Mesenchymal stem cell (in vitro differentiated cells and primary cell): ENCODE data around the gene FKBP15.

Experiments used
- DNase-seq: peaks from one replicate; pipeline ENCODE4 v3.0.0-alpha.2; 2013
- H2AFZ ChIP-seq: one replicate; pipeline ENCODE4 v1.6.1; 2013; ENCODE audit warnings: low read depth, mild to moderate bottlenecking, control low read depth, inconsistent platforms, low read length, moderate library complexity
- H2AK5ac ChIP-seq: 2 replicates; pipeline ENCODE4 v1.6.1; 2013; ENCODE audit warnings: low read length, moderate library complexity, mild to moderate bottlenecking, inconsistent platforms; ENCODE audit not compliant: severe bottlenecking
- H2BK120ac ChIP-seq: one replicate; pipeline ENCODE4 v1.6.1; 2013; ENCODE audit warnings: low read depth, mild to moderate bottlenecking, inconsistent platforms, low read length, moderate library complexity
- H2BK12ac ChIP-seq, 2 experiments: one replicate each; pipeline ENCODE4 v1.6.1; 2013; ENCODE audit warnings: inconsistent platforms in 2 of 2, low read length in 2 of 2, mild to moderate bottlenecking in 2 of 2, moderate library complexity in 2 of 2, control low read depth in 1 of 2
- H2BK15ac ChIP-seq: one replicate; pipeline ENCODE4 v1.6.1; 2013; ENCODE audit warnings: mild to moderate bottlenecking, low read depth, inconsistent platforms; ENCODE audit not compliant: poor library complexity, severe bottlenecking
- H2BK5ac ChIP-seq: 2 replicates; pipeline ENCODE4 v1.6.1; 2013; ENCODE audit warnings: low read depth, mild to moderate bottlenecking, low read length, control low read depth, inconsistent platforms; ENCODE audit not compliant: poor library complexity, severe bottlenecking
- H3K14ac ChIP-seq, 2 experiments: one replicate each; pipeline ENCODE4 v1.6.1; 2013; ENCODE audit warnings: inconsistent platforms in 2 of 2, low read length in 2 of 2, control low read depth in 1 of 2, mild to moderate bottlenecking in 1 of 2, moderate library complexity in 1 of 2
- H3K18ac ChIP-seq, 2 experiments: one replicate each; pipeline ENCODE4 v1.6.1; 2013; ENCODE audit warnings: inconsistent platforms in 2 of 2, low read length in 2 of 2, control low read depth in 1 of 2, low read depth in 1 of 2, mild to moderate bottlenecking in 1 of 2
- H3K23ac ChIP-seq, 2 experiments: one replicate each; pipeline ENCODE4 v1.6.1; 2013; ENCODE audit warnings: inconsistent platforms in 2 of 2, low read length in 2 of 2, mild to moderate bottlenecking in 2 of 2, moderate library complexity in 2 of 2, control low read depth in 1 of 2
- H3K27ac ChIP-seq: 2 replicates; pipeline ENCODE4 v1.5.1; 2013; ENCODE audit warnings: mild to moderate bottlenecking, moderate library complexity, low read length, control low read depth, inconsistent platforms; ENCODE audit not compliant: poor library complexity, severe bottlenecking
- H3K27me3 ChIP-seq, 2 experiments: 2 replicates each; pipeline versions ENCODE4 v1.6.1 to v1.7.0; 2013; ENCODE audit warnings: low read length in 2 of 2, mild to moderate bottlenecking in 2 of 2, moderate library complexity in 2 of 2, control low read depth in 1 of 2, inconsistent platforms in 1 of 2; ENCODE audit not compliant: control insufficient read depth in 1 of 2, insufficient read depth in 1 of 2
- H3K36me3 ChIP-seq, 2 experiments: 2 replicates each; pipeline versions ENCODE4 v1.6.1 to v1.7.0; 2013; ENCODE audit warnings: low read length in 2 of 2, control low read depth in 1 of 2, inconsistent platforms in 1 of 2, low read depth in 1 of 2, mild to moderate bottlenecking in 1 of 2; ENCODE audit not compliant: insufficient read depth in 2 of 2, control insufficient read depth in 1 of 2
- H3K4ac ChIP-seq, 2 experiments: one replicate each; pipeline ENCODE4 v1.6.1; 2013; ENCODE audit warnings: inconsistent platforms in 2 of 2, low read length in 2 of 2, mild to moderate bottlenecking in 2 of 2, moderate library complexity in 2 of 2, control low read depth in 1 of 2, low read depth in 1 of 2
- H3K4me1 ChIP-seq: 2 replicates; pipeline ENCODE4 v1.6.1; 2013; ENCODE audit warnings: low read depth, low read length, control low read depth; ENCODE audit not compliant: control insufficient read depth, insufficient read depth
- H3K4me2 ChIP-seq: 2 replicates; pipeline ENCODE4 v1.6.1; 2013; ENCODE audit warnings: low read length, mild to moderate bottlenecking, inconsistent platforms; ENCODE audit not compliant: poor library complexity, severe bottlenecking
- H3K4me3 ChIP-seq, 2 experiments: 2 replicates each; pipeline versions ENCODE4 v1.5.1 to v1.7.0; 2013; ENCODE audit warnings: low read length in 2 of 2, mild to moderate bottlenecking in 2 of 2, control low read depth in 1 of 2, low read depth in 1 of 2; ENCODE audit not compliant: insufficient read depth in 1 of 2
- H3K79me1 ChIP-seq: replicated peaks from 2 replicates; pipeline ENCODE4 v1.6.1; 2013; ENCODE audit warnings: mild to moderate bottlenecking, control low read depth, low read length, inconsistent platforms; ENCODE audit not compliant: poor library complexity, severe bottlenecking
- H3K9ac ChIP-seq: 2 replicates; pipeline ENCODE4 v1.7.0; 2013; ENCODE audit warnings: mild to moderate bottlenecking, low read length, moderate library complexity
- H3K9me3 ChIP-seq: 2 replicates; pipeline ENCODE4 v1.7.0; 2013; ENCODE audit warnings: mild to moderate bottlenecking, low read length; ENCODE audit not compliant: control insufficient read depth
- H4K8ac ChIP-seq: one replicate; pipeline ENCODE4 v1.6.1; 2013; ENCODE audit warnings: inconsistent platforms, mild to moderate bottlenecking, low read length, moderate library complexity
- H4K91ac ChIP-seq: one replicate; pipeline ENCODE4 v1.6.1; 2013; ENCODE audit warnings: mild to moderate bottlenecking, low read length, inconsistent platforms
- WGBS: methylation state at CpG from one replicate; pipeline ENCODE4 v1.1.7; 2013; ENCODE audit warnings: mixed read lengths; 5-methylcytosine and 5-hydroxymethylcytosine counted together

Gene FKBP15

GRCh38 chr9:113199683-113200329 lies 21.3 kb downstream of the FKBP15 start:
- no peak for DNase-seq
- H3K23ac ChIP-seq, result no peak overlapping the region
- no peaks in the 10 kb centered on the region for H3K9me3 ChIP-seq
- H3K4me1 ChIP-seq, result no peaks in the 10 kb centered on the region
- H2BK15ac ChIP-seq, result no peak overlapping the region
- no peak overlapping the region for H3K27ac ChIP-seq
- H2BK5ac ChIP-seq, result no peak overlapping the region
- H3K4ac ChIP-seq, result no peak overlapping the region
- 93% methylated on average over 4 of the region's 4 CpGs for WGBS
- no peak overlapping the region for H3K9ac ChIP-seq
- no peak overlapping the region for H2AK5ac ChIP-seq
- peaks cover 4% of the 10 kb centered on the region for H3K79me1 ChIP-seq
- no peak overlapping the region for H3K14ac ChIP-seq
- no peaks in the 10 kb centered on the region for H3K27me3 ChIP-seq
- no peak overlapping the region for H3K18ac ChIP-seq
- H3K4me2 ChIP-seq, result no peak overlapping the region
- no peak overlapping the region for H3K4me3 ChIP-seq
- no peak overlapping the region for H4K8ac ChIP-seq
- no peak overlapping the region for H2BK12ac ChIP-seq
- H3K36me3 ChIP-seq, result peaks cover 11 to 86% of the 10 kb centered on the region in 2 experiments
- H2AFZ ChIP-seq, result no peak overlapping the region
- H2BK120ac ChIP-seq, result no peak overlapping the region
- no peak overlapping the region for H4K91ac ChIP-seq

DNA sequence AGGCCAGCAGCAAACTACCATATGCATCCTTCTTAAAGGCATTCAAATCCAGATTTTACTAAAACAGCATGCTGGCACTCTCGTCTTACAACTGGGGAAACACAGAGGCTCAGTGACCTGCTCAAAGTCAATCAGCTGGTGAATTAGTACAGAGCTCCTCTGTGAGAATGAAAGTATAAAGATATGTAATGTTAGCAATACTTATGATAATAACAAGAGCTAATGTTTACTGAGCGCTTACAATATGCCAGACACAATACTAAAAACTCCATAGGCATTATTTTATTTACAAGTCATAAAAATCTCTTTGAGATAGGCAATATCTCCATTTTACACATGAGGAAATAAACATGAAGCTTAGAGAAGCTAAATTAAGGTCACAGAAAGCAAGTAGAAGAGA lies 28.6 kb downstream of the FKBP15 start:
- H3K79me1 ChIP-seq, result peaks cover 4% of the 10 kb centered on the region
- no peak overlapping the region for H4K8ac ChIP-seq
- no peaks in the 10 kb centered on the region for H3K9me3 ChIP-seq
- H3K23ac ChIP-seq, result no peak overlapping the region
- no peak overlapping the region for H3K4ac ChIP-seq
- no peak overlapping the region for H3K4me2 ChIP-seq
- no peak overlapping the region for H2BK120ac ChIP-seq
- no peaks in the 10 kb centered on the region for H3K27me3 ChIP-seq
- peak overlapping the region in 1 of 2 experiments; percentile 31 for H3K4me3 ChIP-seq
- 57% methylated on average over 1 of the region's 2 CpGs for WGBS
- peak overlapping the region; percentile 19 for H3K9ac ChIP-seq
- no peak overlapping the region for H2BK12ac ChIP-seq
- H2BK5ac ChIP-seq, result no peak overlapping the region
- H2BK15ac ChIP-seq, result no peak overlapping the region
- no peak for DNase-seq
- H3K36me3 ChIP-seq, result peaks cover 8 to 65% of the 10 kb centered on the region in 2 experiments
- H3K14ac ChIP-seq, result no peak overlapping the region
- no peak overlapping the region for H3K27ac ChIP-seq
- no peak overlapping the region for H2AFZ ChIP-seq
- H3K4me1 ChIP-seq, result peaks cover 5% of the 10 kb centered on the region
- H4K91ac ChIP-seq, result no peak overlapping the region
- no peak overlapping the region for H3K18ac ChIP-seq
- H2AK5ac ChIP-seq, result no peak overlapping the region

DNA sequence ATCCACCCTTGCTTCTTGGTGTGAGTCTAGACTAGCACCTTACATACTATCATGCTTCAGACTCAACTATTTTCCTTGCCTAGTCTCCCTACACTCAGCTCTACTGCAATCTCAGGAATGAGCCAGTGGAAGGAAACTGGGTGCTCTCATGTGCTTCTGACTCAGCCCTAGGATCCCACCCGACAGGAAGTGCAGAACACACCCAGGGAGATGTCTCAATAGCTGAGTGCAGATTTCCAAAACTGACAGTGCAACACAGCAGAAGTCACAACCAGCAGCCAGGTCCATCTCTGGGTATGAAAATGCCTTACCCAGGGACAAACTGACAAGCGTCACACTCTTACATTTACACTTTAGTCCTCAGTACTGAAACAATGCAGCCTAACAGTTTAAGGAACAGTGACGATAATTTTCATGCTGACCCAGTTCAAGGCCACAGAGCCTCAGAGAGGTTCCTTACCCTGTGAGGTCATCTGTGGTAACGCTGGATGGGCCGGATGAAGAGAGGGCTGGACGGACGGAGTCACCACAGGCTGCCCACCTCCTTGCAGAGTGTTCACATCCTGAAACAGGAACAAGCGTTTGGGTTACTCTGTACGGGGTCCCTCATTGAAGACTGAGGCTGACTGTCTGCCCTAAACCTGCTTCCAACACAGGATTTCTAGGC lies 33.0 kb downstream of the FKBP15 start:
- H2AFZ ChIP-seq, result no peak overlapping the region
- DNase-seq, result peak; percentile 96
- no peak overlapping the region for H2AK5ac ChIP-seq
- H2BK12ac ChIP-seq, result peak overlapping the region; percentile 28 to 67
- no peak overlapping the region for H3K4me2 ChIP-seq
- WGBS, result 14% methylated on average over 9 of the region's 9 CpGs
- H3K27ac ChIP-seq, result peak overlapping the region; percentile 63
- H3K23ac ChIP-seq, result no peak overlapping the region
- peaks cover 5% of the 10 kb centered on the region for H3K79me1 ChIP-seq
- H3K4me3 ChIP-seq, result peak overlapping the region in 1 of 2 experiments; percentile 80
- H3K9me3 ChIP-seq, result no peaks in the 10 kb centered on the region
- H4K91ac ChIP-seq, result peak overlapping the region; percentile 45
- no peak overlapping the region for H2BK5ac ChIP-seq
- H3K4me1 ChIP-seq, result peaks cover 5% of the 10 kb centered on the region
- no peaks in the 10 kb centered on the region for H3K27me3 ChIP-seq
- no peak overlapping the region for H2BK15ac ChIP-seq
- H3K18ac ChIP-seq, result peak overlapping the region; percentile 48 to 68
- peaks cover 10 to 66% of the 10 kb centered on the region in 2 experiments for H3K36me3 ChIP-seq
- H2BK120ac ChIP-seq, result no peak overlapping the region
- H3K9ac ChIP-seq, result peak overlapping the region; percentile 89
- H4K8ac ChIP-seq, result peak overlapping the region; percentile 72
- H3K14ac ChIP-seq, result no peak overlapping the region
- peak overlapping the region; percentile 27 to 48 for H3K4ac ChIP-seq

GRCh38 chr9:113186137-113186755 lies 34.8 kb downstream of the FKBP15 start:
- peaks cover 2% of the 10 kb centered on the region for H3K79me1 ChIP-seq
- no peak overlapping the region for H3K4me2 ChIP-seq
- H4K8ac ChIP-seq, result no peak overlapping the region
- no peak for DNase-seq
- no peak overlapping the region for H2BK5ac ChIP-seq
- H2BK12ac ChIP-seq, result peak overlapping the region in 1 of 2 experiments; percentile 59
- peak overlapping the region; percentile 7 for H2BK120ac ChIP-seq
- H3K9ac ChIP-seq, result peak overlapping the region; percentile 89
- no peaks in the 10 kb centered on the region for H3K27me3 ChIP-seq
- peaks cover 10 to 70% of the 10 kb centered on the region in 2 experiments for H3K36me3 ChIP-seq
- H3K4me1 ChIP-seq, result peaks cover 5% of the 10 kb centered on the region
- H2AK5ac ChIP-seq, result no peak overlapping the region
- 96% methylated on average over 7 of the region's 7 CpGs for WGBS
- no peak overlapping the region for H3K18ac ChIP-seq
- H3K27ac ChIP-seq, result no peak overlapping the region
- H2AFZ ChIP-seq, result no peak overlapping the region
- no peak overlapping the region for H2BK15ac ChIP-seq
- no peak overlapping the region for H3K14ac ChIP-seq
- H4K91ac ChIP-seq, result no peak overlapping the region
- H3K4ac ChIP-seq, result no peak overlapping the region
- no peak overlapping the region for H3K23ac ChIP-seq
- peak overlapping the region in 1 of 2 experiments; percentile 80 for H3K4me3 ChIP-seq
- H3K9me3 ChIP-seq, result no peaks in the 10 kb centered on the region
